A549 (cell line): Measurements from ENCODE around the gene C1orf35. TPM values are rescaled to one million over a fixed set of nuclear protein-coding genes. Genes with fewer than 3 reads are reported as not detected.

ENCODE experiments used
- ATAC-seq, 2 experiments: fragments of 200-7000 bp in 1 of 2; fragments of >200 bp in 1 of 2; cut with Nextera tagmentation in 1 of 2; cut with Tn5 transposase in 1 of 2; 3 replicates each; pipeline versions ENCODE4 v1.8.0 to v1.9.1; 2018 to 2020; ENCODE audit warnings: mild to moderate bottlenecking in 1 of 2, moderate library complexity in 1 of 2
- CTCF ChIA-PET: fragments of 300-600 bp; sonication (Branson Sonifier 250); formaldehyde crosslinking; extraction: SDS; loops from one replicate; lab custom pipeline; 2021; ENCODE audit warnings: antibody characterized with exemption, inconsistent platforms; lab: Yijun Ruan, JAX
- POLR2A ChIA-PET: fragments of 350-600 bp; formaldehyde crosslinking; extraction: SDS; loops from one replicate; lab custom pipeline; 2021; ENCODE audit warnings: antibody characterized with exemption, inconsistent platforms; lab: Yijun Ruan, JAX
- DNase-seq, 2 experiments: peaks; one replicate each; pipeline versions ENCODE4 v3.0.0 to v3.0.0-alpha.2; 2011 to 2016; ENCODE audit warnings: low read depth in 1 of 2, low spot score in 1 of 2
- FAIRE-seq: peaks from 2 replicates; lab custom pipeline; 2011; peaks lifted over from hg19 to GRCh38; lab: Jason Lieb, UNC
- H3K27ac ChIP-seq, 2 experiments: fragments of >200 bp; sonication (Bioruptor Twin); formaldehyde crosslinking; 3 replicates each; pipeline ENCODE4 v1.5.1; 2016 to 2017
- H3K4me1 ChIP-seq: fragments of >200 bp; sonication (Bioruptor Twin); formaldehyde crosslinking; 3 replicates; pipeline ENCODE4 v1.6.1; 2016
- H3K4me2 ChIP-seq: fragments of >200 bp; sonication (Bioruptor Twin); formaldehyde crosslinking; 3 replicates; pipeline ENCODE4 v1.6.1; 2016
- H3K4me3 ChIP-seq: fragments of >200 bp; sonication (Bioruptor Twin); formaldehyde crosslinking; 3 replicates; pipeline ENCODE4 v1.5.1; 2016
- H3K9me3 ChIP-seq: fragments of >200 bp; sonication (Bioruptor Twin); formaldehyde crosslinking; 3 replicates; pipeline ENCODE4 v1.6.1; 2016
- EHF ChIP-seq: fragments of 250-450 bp; sonication (Bioruptor Pico); IDR thresholded peaks from 2 replicates; pipeline ENCODE4 v1.5.0; 2020; ENCODE audit warnings: mild to moderate bottlenecking
- EP300 ChIP-seq, 2 experiments: fragments of >200 bp; sonication (Bioruptor Twin); formaldehyde crosslinking; IDR thresholded peaks; 2 replicates in 1 of 2; 3 replicates in 1 of 2; pipeline ENCODE4 v1.6.1; 2016 to 2017
- ESRRA ChIP-seq: fragments of 150-350 bp; IDR thresholded peaks from 2 replicates; pipeline ENCODE4 v1.6.1; 2014; ENCODE audit warnings: mild to moderate bottlenecking, low read length, borderline replicate concordance
- FOSL2 ChIP-seq, 2 experiments: fragments of 450-650 bp in 1 of 2; fragments of >200 bp in 1 of 2; sonication (Bioruptor Twin) in 1 of 2; formaldehyde crosslinking; IDR thresholded peaks; 2 replicates each; pipeline versions ENCODE4 v1.5.0 to v1.6.1; 2016 to 2020; ENCODE audit warnings: mild to moderate bottlenecking in 1 of 2, moderate library complexity in 1 of 2
- GATA3 ChIP-seq: IDR thresholded peaks from 2 replicates; pipeline ENCODE4 v1.6.1; 2012; ENCODE audit warnings: borderline replicate concordance
- HOXB13 ChIP-seq: fragments of 250-450 bp; sonication (Bioruptor Pico); IDR thresholded peaks from 2 replicates; pipeline ENCODE4 v1.5.0; 2020; ENCODE audit warnings: low read depth, mild to moderate bottlenecking, moderate library complexity
- JUN ChIP-seq, 2 experiments: fragments of >200 bp; sonication (Bioruptor Twin); formaldehyde crosslinking; IDR thresholded peaks; 2 replicates in 1 of 2; 3 replicates in 1 of 2; pipeline ENCODE4 v1.6.1; 2016 to 2017
- KDM1A ChIP-seq: fragments of 200-600 bp; sonication (generic); IDR thresholded peaks from 2 replicates; pipeline ENCODE4 v1.6.1; 2016; ENCODE audit warnings: low read depth, mild to moderate bottlenecking
- MAZ ChIP-seq: fragments of 150-350 bp; IDR thresholded peaks from 2 replicates; pipeline ENCODE4 v1.6.1; 2014; ENCODE audit warnings: antibody characterized with exemption, low read depth, low read length, borderline replicate concordance
- NR3C1 ChIP-seq: fragments of >200 bp; sonication (Bioruptor Twin); formaldehyde crosslinking; IDR thresholded peaks from 3 replicates; pipeline ENCODE4 v1.6.1; 2017
- PHF8 ChIP-seq: fragments of 200-600 bp; sonication (generic); IDR thresholded peaks from 2 replicates; pipeline ENCODE4 v1.6.1; 2016; ENCODE audit warnings: low read depth, mild to moderate bottlenecking, antibody characterized with exemption, moderate library complexity, borderline replicate concordance
- RAD21 ChIP-seq, 2 experiments: fragments of >200 bp in 1 of 2; sonication (Bioruptor Twin) in 1 of 2; formaldehyde crosslinking in 1 of 2; IDR thresholded peaks in 1 of 2; conservative IDR thresholded peaks in 1 of 2; 2 replicates in 1 of 2; 3 replicates in 1 of 2; pipeline ENCODE4 v1.6.1; 2012 to 2018; ENCODE audit warnings: inconsistent platforms in 1 of 2
- RCOR1 ChIP-seq: fragments of 150-350 bp; IDR thresholded peaks from 2 replicates; pipeline ENCODE4 v1.6.1; 2014; ENCODE audit warnings: antibody characterized with exemption, low read length, low read depth
- SREBF2 ChIP-seq: fragments of 450-650 bp; IDR thresholded peaks from 2 replicates; pipeline ENCODE4 v1.6.1; 2014; ENCODE audit warnings: mild to moderate bottlenecking, moderate library complexity
- TFCP2L1 ChIP-seq: fragments of 250-450 bp; sonication (Bioruptor Pico); IDR thresholded peaks from 2 replicates; pipeline ENCODE4 v1.5.0; 2021; ENCODE audit warnings: mild to moderate bottlenecking
- TP53 ChIP-seq: fragments of 250-450 bp; sonication (Bioruptor Pico); IDR thresholded peaks from 2 replicates; pipeline ENCODE4 v1.5.0; 2021; ENCODE audit warnings: mild to moderate bottlenecking, moderate library complexity
- ZC3H11A ChIP-seq: fragments of 450-650 bp; IDR thresholded peaks from 2 replicates; pipeline ENCODE4 v1.6.1; 2014; ENCODE audit warnings: antibody characterized with exemption, mild to moderate bottlenecking
- WGBS: methylation state at CpG from one replicate; pipeline ENCODE4 v1.1.6; 2017; ENCODE audit errors: missing lambda C conversion rate; 5-methylcytosine and 5-hydroxymethylcytosine counted together
- polyA plus RNA-seq, 4 experiments: library from polyadenylated mRNA; depleted of rRNA in 3 of 4; stranded (reverse); fragments of >200 nt; fragmentation: RNase III in 1 of 4; extraction: RNeasy Plus Mini Kit Qiagen cat#74134 plus additional on column Dnase treatment in 1 of 4; gene quantifications; 2 replicates in 3 of 4; 3 replicates in 1 of 4; pipeline ENCODE4 v1.2.3, GENCODE V29; 2011 to 2017
- TF ChIP-seq, protein P1 (sequence below): IDR thresholded peaks from 2 replicates; pipeline ENCODE4 v1.6.1; 2012
- TF ChIP-seq, protein P2 (sequence below): fragments of 200-600 bp; sonication (generic); IDR thresholded peaks from 2 replicates; pipeline ENCODE4 v1.6.1; 2016; ENCODE audit warnings: antibody characterized with exemption, mild to moderate bottlenecking, moderate library complexity
- TF ChIP-seq, protein P3 (sequence below): fragments of 250-450 bp; sonication (Bioruptor Pico); IDR thresholded peaks from 2 replicates; pipeline ENCODE4 v1.5.0; 2021; ENCODE audit warnings: mild to moderate bottlenecking, moderate library complexity, borderline replicate concordance

Gene C1orf35
- polyA plus RNA-seq, 2 of the 4 experiments (the other 2 are of a cell fraction), result 9.8 to 28.9 TPM

DNA sequence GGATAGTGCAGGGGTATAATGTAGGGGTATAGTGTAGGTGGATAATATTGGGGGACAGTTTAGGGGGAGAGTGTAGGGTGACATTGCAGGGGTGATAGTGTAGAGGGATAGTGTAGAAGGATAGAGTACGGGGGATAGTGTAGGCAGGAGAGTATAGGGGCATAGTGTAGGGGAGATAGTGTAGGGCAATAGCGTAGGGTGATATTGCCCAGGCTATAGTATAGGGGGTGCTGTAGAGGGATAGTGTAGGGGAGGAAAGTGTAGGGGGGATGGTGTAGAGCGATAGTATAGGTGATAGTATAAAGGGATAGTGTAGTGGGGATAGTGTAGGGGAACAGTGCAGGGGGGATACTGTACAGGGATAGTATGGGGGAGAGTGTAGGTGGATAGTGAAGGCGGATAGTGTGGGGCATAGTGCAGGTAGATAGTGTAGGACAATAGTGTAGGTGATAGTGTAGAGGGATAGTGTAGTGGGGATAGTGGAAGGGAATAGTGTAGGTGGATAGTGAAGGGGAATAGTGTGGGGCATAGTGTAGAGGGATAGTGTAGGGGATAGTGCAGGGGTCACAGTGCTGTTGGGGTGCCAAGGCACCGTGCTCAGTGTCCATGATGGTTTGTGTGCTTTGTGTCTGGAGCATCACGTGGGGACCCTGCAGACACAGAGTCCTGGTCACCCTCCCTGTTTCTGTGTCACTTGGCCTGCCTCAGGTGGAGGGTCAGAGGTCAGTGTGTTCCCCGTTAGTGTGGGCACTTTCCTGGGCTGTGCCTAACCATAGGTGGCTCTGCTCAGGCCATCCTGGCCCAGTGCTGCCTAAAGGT is 31.1 kb downstream of the C1orf35 start:
- no peaks in the 10 kb centered on the region for H3K9me3 ChIP-seq
- no peak overlapping the region for H3K4me3 ChIP-seq
- ATAC-seq (peak; percentile 36 to 46; a peak in 5 of 6 replicates), DNase-seq (no peak), FAIRE-seq (no peak)
- no peak overlapping the region for H3K4me2 ChIP-seq
- POLR2A ChIA-PET, result no interaction called here
- CTCF ChIA-PET, result no interaction called here
- no peaks in the 10 kb centered on the region for H3K4me1 ChIP-seq
- no peak overlapping the region for H3K27ac ChIP-seq
- TF ChIP-seq JUN (IDR thresholded peaks at IDR 0.05), result no peak
- TF ChIP-seq RCOR1, result no peak
- no peak for TF ChIP-seq ESRRA
- TF ChIP-seq, protein P1, sequence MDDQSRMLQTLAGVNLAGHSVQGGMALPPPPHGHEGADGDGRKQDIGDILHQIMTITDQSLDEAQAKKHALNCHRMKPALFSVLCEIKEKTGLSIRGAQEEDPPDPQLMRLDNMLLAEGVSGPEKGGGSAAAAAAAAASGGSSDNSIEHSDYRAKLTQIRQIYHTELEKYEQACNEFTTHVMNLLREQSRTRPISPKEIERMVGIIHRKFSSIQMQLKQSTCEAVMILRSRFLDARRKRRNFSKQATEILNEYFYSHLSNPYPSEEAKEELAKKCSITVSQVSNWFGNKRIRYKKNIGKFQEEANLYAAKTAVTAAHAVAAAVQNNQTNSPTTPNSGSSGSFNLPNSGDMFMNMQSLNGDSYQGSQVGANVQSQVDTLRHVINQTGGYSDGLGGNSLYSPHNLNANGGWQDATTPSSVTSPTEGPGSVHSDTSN, result no peak
- TF ChIP-seq GATA3, result no peak
- TF ChIP-seq EP300 (IDR thresholded peaks at IDR 0.05), result no peak
- no peak for TF ChIP-seq ZC3H11A
- TF ChIP-seq KDM1A, result no peak
- TF ChIP-seq, protein P2, sequence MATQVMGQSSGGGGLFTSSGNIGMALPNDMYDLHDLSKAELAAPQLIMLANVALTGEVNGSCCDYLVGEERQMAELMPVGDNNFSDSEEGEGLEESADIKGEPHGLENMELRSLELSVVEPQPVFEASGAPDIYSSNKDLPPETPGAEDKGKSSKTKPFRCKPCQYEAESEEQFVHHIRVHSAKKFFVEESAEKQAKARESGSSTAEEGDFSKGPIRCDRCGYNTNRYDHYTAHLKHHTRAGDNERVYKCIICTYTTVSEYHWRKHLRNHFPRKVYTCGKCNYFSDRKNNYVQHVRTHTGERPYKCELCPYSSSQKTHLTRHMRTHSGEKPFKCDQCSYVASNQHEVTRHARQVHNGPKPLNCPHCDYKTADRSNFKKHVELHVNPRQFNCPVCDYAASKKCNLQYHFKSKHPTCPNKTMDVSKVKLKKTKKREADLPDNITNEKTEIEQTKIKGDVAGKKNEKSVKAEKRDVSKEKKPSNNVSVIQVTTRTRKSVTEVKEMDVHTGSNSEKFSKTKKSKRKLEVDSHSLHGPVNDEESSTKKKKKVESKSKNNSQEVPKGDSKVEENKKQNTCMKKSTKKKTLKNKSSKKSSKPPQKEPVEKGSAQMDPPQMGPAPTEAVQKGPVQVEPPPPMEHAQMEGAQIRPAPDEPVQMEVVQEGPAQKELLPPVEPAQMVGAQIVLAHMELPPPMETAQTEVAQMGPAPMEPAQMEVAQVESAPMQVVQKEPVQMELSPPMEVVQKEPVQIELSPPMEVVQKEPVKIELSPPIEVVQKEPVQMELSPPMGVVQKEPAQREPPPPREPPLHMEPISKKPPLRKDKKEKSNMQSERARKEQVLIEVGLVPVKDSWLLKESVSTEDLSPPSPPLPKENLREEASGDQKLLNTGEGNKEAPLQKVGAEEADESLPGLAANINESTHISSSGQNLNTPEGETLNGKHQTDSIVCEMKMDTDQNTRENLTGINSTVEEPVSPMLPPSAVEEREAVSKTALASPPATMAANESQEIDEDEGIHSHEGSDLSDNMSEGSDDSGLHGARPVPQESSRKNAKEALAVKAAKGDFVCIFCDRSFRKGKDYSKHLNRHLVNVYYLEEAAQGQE, result no peak
- TF ChIP-seq SREBF2, result no peak
- TF ChIP-seq TP53, result no peak
- no peak for TF ChIP-seq HOXB13 (CRISPR knock-in tag)
- no peak for TF ChIP-seq MAZ
- 51% methylated on average over 7 of the region's 7 CpGs for WGBS

DNA sequence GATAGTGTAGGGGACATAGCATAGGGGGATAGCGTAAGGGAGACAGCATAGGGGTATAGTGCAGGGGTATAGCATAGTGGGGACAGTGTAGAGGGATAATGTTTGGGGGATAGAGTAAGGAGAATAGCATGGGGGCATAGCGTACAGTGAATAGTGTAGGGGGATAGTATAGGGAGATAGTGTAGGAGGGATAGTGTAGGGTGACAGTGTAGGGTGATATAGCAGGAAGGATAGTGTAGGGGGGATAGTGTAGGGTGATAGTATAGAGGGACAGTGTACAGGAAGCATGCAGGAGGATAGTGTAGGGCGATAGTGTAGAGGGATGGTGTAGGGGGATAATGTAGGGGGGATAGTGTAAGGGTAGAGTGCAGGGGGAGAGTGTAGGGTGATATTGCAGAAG is 32.3 kb downstream of the C1orf35 start:
- ChIA-PET CTCF (no interaction called here), POLR2A (no interaction called here)
- FAIRE-seq, result no peak
- no peak for TF ChIP-seq EHF (CRISPR knock-in tag)
- TF ChIP-seq FOSL2 (IDR thresholded peaks at IDR 0.05), result no peak
- TF ChIP-seq FOSL2 (CRISPR knock-in tag; IDR thresholded peaks at IDR 0.05), result no peak
- TF ChIP-seq RAD21 (conservative IDR thresholded peaks at IDR 0.05 in 1 of 2, IDR thresholded peaks at IDR 0.05 in 1 of 2), result no peak
- no peak for TF ChIP-seq TFCP2L1
- no peak for TF ChIP-seq NR3C1
- TF ChIP-seq RCOR1, result no peak
- TF ChIP-seq, protein P3, sequence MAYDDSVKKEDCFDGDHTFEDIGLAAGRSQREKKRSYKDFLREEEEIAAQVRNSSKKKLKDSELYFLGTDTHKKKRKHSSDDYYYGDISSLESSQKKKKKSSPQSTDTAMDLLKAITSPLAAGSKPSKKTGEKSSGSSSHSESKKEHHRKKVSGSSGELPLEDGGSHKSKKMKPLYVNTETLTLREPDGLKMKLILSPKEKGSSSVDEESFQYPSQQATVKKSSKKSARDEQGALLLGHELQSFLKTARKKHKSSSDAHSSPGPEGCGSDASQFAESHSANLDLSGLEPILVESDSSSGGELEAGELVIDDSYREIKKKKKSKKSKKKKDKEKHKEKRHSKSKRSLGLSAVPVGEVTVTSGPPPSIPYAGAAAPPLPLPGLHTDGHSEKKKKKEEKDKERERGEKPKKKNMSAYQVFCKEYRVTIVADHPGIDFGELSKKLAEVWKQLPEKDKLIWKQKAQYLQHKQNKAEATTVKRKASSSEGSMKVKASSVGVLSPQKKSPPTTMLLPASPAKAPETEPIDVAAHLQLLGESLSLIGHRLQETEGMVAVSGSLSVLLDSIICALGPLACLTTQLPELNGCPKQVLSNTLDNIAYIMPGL (CRISPR knock-in tag), result no peak
- TF ChIP-seq PHF8, result no peak
- Histone ChIP-seq H3K4me3 (no peak overlapping the region), H3K27ac (no peak overlapping the region), H3K4me1 (no peaks in the 10 kb centered on the region), H3K4me2 (no peak overlapping the region), H3K9me3 (no peaks in the 10 kb centered on the region)
- ATAC-seq, result peak in 1 of 2 experiments; percentile 6; a peak in 2 of 6 replicates
- no peak for DNase-seq
- whole genome bisulfite sequencing, result 62% methylated on average over 3 of the region's 3 CpGs
